ENCODE measurements around the gene NUP210.

- no peak for TF ChIP-seq GATA3 (IDR thresholded peaks at IDR 0.05; ENCODE audit: low read depth, low read length)
- no peak for TF ChIP-seq GATA2 (IDR thresholded peaks at IDR 0.05; ENCODE audit: low read depth, low read length)
These were observed 46.0 kb downstream of the NUP210 start for GRCh38 chr3:13373975-13374586.
